Measurements from ENCODE around the gene ABHD17A.

The ABHD17A gene

DNA sequence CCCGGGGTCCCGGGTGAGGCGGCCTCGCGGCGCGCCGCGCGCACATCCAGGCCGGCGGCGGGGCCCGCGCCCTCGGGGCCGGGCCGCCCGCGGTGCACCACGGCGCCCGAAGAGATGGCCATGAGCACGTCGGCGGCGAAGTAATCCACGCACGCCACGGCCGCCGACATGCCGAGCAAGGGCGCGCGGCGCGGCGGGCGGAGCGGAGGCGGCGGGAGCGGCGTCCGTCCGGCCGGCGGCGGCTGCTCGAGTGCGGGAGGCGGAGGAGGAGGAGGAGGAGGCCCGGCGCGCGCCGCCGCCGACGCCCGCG lies 22.0 kb downstream of the ABHD17A start, which contains the start of gene KLF16:
Gene KLF16, minus strand, starts transcription at position 252 of the 310 bp plus-strand sequence. Its CDS starts 82 bp downstream, at position 170.
- no peak for DNase-seq

DNA sequence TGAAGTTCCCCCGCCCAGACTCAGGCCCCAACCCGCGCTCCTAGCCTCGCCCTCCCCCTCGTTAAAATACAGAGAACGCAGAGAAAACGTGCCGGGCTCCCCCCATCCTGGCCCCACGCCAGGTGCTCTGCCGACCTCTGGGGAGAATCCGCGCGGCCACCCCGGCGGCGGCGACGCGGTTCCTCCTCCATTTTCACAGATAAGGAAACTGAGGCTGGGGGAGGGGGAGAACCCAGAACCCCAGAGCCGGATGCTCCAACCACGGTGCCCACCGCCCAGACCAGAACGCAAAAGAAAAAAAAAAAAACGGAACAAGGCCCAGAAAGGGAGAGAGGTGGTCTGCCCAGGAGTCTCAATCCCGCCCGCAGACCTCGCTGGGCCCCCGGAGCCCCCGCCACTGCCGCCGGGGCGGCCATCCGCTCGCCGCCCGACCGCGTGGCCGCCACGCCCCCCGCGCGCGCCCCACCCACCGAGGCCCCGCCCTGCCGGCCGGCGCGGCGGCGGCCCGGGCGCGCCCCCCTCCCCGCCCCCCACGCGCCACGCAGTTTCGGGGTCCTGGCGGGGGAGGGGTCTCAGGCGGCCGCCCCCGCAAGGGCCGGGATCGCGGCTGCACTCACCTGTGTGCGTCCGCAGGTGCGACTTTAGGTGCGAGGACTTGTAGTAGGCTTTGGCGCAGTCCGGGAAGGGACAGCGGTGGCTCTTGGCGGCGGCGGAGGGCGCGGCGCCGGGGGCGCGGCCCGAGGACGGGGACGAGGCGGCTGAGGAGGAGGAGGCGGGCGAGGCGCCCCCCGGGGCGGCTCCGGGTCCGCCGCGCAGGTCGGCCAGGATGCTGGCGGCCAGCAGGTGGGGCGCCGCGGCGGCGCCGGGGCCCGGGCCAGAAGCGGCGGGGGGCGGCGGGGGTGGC lies 22.6 kb downstream of the ABHD17A start:
- peak; percentile 71 for DNase-seq

DNA sequence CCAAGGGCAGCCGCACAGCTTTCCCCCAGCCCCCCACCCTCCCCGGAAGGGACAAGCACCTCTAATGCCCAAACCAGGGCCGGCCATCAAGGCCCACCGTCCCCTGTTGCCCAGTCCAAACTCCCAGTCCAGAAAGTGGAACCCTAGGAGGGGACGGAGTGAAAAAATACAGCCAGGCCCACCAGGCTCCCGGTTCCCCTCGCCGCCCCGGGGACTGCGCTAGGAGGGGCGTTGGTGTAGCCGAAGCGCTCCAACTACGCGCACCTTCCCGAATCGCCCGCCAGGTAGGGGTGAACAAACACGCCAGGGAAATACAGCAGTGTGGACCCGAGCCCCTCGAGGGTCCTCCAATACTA lies 23.2 kb downstream of the ABHD17A start:
- DNase-seq, result no peak

DNA sequence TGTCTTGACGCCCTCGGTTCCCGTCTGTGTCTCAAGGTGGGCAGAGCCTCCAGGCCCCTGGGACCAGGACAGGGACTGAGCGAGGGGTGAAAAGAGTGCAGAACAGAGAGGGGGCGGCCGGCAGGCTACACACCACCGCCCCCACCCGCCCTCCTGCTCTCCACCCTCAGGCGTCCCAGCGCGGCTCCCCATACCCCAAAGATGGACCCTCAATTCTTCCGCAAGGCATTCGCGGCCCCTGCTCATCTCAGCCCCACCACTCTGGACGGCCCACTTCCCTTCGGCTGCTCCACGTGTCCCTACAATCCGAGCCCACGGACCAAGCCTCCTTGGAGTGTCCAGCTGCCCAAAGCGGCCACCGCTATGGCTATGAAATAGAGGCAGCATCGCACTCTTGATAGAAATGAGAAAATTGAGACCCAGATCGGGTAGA lies 23.7 kb downstream of the ABHD17A start:
- DNase-seq, result no peak

DNA sequence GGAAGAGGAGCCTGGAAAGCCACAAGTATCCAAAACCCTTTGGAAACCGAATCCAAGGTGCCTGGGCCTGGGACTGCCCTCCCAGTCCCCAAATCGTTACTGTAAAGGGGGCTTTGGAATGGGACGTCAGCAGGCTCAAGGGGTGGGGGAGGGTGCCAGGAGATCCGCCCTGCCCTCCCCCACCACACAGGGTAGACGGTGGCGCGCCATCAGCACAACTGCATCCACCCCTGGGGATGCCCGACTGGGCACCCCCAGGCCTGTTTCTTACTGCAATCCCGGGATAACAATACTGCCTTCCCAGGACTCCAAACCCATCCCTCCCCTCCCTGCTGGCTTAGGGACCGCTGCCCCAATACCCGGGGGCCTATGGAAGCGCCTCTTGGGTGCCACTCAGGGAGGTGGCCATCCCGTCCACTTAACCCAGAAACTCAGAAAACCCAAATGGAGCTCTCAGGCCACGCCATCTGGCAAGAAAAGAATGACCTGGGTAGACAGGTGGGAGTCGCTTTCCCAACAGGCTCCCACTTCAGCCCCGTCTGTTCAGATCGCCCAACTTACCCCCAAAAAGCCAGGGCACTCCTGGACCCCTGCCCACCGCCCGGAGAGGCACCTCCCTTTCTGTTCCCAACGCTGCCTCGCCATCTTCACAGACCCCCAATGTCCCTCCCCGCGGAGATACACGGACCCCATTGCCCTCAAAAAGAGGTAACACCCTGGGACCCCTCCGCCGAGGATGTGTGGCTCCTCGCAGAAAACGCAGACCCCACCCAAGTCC lies 24.3 kb downstream of the ABHD17A start:
- no peak for DNase-seq

DNA sequence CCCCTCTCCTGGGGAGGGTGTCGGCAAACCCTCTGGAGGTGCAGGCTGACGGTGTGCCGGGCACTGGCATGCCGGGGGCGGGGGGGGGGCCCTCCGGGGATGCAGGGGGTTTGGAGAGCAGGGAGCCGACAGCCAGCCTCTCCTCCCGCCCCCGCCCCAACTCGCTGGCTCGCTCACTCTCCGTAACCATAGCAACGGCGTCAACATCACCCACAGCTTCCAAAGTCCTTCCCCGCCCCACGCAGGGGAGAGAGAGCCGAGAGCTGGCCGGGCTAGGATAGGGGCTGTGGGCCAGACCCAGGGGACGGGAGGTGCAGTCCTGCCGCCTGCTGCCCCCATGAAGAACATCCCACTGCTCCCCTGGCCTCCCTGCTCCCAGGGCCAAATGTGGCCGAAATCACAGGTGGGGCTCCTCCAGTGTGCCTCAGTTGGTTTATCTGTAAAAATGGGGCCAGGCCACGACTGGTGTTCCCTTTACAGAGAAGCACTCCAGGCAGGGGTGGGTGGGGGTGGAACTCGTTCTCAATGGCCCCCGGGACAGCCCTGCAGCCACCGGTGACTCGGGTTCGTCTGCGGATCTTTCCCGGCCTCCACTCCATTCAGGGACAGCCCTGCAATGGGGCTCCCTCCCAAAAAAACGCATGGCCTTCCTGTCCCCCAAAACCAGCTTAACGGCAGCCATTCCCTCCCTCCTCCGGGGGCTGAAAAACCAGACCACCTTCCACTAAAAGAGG lies 25.1 kb downstream of the ABHD17A start:
- peak; percentile 78 for DNase-seq

DNA sequence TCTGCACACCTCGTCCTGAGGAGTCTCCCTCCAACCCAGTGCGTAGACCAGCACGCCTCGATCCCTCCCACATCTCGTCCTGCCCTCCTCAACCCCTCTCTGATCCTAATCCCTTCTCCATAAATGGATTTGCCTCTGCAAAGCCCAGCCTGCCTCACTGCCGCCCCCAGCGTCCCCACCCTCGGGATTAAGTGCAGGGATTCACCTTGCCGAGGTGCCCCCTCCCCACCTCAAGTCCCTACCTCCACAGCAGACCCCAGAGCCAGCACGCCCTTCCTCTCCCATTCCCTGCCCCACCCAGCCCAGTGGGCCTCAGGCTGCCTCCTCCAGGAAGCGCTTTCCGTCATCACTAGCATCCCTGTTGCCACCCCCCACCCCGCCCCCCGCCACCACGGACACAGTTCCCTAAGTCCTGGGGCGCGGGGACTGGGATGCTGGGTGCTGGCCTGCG lies 25.9 kb downstream of the ABHD17A start:
- no peak for DNase-seq

DNA sequence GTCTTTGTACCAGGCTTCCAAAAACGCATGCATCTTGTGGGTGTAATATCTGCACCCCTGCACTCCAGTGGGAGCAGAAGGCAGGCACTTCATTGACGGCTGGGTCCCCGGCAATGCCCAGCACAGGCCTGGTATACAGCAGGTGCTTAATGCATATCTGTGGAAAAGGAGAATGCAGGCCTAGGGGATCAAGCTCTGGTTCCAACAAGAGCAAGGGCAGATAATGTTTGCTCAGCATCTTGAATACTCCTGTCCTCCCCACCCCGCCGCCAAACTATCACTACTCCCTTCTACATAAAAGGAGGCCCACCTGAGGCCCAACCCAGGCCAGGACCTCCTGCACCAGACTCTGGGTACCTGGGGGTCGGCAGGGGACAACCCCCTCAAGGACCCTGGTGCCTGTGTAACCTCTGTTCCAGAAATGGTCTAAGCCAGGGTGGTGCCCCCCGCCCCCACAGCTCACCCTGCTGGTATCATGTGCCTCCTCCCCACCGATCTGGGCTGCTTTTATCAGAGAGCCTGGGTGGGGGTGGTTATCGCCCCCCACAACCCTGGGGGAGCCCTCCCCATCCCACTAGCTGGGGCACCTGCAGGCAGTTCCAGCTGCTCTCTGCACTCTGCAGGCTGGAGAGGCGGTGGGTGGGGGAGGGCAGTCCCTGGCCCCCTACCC lies 26.7 kb downstream of the ABHD17A start:
- DNase-seq, result no peak

DNA sequence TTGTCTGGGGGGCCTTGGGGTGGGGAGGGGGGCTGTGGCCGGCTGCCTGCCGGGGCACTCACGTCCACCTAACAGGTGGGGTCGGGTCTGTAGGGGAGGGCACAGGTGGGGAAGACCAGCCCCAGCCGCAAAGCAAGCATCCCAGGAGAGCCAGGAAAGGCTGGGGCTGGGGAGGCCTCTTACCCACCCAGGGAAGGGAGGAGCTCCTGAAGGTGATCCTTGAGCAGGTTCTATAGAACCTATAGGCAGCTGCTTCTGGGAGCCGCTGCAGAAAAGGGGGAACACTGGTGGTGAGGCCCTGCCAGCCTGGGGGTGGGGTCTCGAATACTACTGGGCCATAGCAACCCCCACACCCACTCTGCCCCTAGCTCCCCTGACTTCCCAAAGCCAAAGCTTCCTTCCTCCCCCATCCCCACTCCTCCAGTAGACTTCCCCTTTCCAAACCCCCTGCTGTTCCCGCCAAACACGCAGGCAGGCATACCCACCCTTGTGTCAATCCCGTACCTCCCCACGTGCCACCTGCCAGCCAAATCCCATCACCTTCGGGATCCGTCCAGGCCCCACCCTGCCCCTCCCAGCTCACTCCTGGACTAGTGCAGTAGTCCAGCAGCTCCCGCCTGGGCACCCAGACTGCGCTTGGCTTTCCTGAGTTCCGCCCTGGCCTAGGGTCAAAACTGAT lies 27.5 kb downstream of the ABHD17A start:
- DNase-seq, result no peak

DNA sequence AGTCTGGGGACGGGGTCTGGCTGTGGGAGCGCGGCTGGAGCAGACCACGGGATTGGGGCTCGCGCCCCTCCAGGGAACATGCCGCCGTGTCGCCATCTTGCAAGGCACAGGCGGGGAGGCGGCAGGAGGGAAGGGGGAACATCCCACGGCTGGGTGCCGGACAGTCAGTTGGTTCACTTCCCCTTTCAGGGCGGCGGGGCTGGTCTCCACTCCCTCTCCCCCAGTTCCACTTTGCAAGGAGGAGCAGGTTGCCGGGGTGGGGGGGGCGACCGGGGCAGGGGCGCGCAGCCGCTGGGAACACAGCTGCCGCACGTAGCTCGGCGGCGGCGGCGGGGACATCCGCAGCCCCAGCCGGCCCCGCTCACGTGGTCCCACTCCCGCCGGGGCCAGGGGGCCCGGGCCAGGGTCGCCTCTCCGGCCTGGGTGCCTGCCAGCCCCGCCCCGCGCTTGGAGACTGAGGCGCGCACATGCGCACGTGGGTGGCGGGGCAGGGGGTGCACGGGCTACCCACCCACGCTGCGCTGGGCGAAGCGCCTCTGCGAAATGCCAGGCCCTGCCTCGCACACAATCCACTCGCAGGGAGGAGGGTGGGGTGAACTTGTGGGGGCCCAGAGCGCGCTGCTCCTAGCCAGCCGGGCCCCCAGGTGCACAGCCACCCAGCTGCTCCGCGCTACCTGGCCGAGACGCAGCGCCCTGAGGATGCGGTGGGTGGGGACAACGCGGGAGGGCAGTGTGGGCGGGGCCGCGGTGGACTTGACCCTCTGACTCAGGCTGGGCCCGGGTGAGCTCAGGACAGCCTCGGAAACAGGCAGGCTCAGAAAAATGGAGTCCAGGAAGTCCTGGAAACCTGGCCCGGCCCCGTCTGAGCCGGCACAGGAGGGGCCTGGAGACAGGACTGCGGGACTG lies 28.3 kb downstream of the ABHD17A start:
- DNase-seq, result peak; percentile 46

DNA sequence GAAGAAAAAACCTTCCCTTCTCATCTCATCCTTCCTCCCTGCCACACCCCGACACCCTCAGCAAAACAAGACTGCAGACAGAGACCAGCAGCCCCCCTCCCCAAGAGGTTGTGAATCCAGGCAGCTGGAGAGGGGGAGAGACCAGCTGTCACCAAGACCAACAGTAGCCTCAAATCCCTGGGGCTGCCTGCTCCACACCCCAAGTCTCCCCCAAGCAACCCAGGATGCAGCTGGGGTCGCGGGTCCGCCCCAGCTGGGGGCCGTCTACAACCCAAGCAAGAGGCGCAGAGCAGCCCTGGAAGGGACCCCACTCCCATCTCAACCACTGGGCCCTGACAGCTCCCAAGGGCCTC lies 29.0 kb downstream of the ABHD17A start:
- no peak for DNase-seq

DNA sequence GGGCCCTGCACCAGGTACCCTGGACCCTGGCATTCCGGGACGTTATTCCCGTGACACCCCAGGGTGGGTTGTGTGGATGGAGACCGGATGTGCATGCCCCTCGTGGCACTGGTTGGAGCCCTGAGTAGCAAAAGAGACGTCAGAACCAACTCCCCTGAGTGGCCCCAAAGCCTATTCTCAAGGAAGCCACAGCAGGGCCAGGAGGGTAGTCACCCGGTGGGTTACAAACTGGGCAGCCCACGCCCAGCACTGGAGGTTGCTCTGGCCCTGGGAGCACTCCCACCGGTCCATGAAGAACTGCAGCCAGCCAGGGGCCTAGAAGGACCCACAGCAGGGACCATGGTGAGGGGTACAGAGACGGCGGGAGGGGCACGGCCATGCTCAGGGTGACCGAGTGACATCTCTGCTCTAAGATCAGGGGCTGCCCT lies 29.5 kb downstream of the ABHD17A start:
- DNase-seq, result peak; percentile 39

DNA sequence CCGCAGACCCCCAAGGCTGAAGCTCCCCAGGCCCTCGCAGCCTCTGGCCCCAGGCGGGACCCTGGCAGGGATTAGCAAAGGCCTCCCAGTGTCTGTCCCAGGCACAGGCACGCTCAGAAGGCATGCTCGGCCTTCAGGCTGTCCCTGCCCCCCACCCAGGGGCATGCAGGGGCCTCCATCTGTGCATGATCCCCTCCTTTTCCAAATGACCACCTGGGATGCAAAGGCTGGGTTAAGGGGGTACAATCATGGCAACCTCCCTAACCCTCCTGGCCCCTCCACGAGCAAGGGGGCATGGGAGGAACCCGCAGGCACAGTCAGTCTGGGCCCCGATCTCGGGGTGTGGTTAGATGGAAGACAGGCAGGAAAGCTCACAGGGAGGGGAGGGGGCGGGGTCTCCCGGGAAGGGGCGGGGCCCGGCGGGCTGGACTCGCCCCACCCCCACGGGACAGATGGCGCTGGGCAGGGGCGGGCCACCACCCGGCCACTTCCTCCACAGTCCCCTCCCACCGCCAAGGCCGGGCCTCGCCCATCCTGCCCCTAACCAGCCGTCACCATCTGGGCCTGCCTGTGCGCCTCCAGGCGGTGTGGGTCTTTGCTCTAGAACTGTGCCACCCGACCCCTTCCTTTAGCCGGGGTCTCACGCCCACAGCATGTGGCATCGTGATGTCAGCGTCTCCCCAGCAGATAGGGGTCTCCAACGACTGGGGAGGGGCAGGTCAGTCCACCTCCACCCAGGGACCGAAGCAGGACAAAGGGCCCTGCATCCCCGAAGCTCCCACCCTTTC lies 30.1 kb downstream of the ABHD17A start:
- peak; percentile 92 for DNase-seq

DNA sequence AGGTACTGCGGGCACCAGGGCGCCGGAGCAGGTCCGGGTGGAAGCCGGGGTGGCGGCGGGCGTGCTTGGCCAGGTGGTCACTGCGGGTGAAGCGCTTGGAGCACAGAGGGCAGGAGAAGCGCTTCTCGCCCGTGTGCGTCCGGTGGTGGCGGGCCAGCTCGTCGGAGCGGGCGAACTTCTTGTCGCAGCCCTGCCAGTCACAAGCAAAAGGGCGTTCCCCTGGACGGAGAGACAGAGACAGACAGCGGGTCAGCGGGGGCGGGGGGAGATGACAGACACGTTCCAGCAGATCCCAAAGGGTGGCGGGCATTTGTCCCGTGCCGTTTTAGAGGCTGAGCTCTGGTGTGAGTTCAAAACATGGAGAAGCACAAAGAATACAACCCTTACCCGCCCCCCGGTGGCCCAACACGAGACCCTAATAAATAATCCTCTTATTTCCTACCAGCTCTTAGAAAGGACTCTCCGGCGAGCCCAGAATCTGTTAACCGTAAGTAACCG lies 30.7 kb downstream of the ABHD17A start:
- no peak for DNase-seq

DNA sequence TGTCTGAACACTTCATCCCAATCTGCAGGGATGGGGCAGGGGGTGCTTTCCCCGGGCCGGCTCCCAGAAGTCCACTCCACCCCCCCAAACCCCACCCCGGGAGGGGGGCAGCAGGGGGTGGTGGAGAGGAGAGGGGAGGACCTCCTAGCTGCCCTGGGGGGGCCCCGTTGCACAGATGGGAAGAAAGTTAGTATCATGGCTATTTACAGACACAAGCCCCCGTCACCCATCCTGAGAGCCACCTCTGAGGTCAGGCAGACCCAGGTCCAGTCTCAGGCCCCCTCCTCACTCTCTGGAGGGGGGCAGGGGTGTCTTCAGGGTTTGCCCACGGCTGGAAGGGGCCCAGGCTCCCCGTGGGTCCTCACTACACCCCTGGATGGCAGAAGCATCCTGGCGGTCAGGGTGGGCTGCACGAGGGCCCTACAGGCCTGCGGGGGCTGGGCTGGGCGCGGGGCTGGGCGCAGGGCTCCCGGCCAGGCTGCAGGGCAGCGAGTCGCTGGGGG lies 31.2 kb downstream of the ABHD17A start:
- no peak for DNase-seq

DNA sequence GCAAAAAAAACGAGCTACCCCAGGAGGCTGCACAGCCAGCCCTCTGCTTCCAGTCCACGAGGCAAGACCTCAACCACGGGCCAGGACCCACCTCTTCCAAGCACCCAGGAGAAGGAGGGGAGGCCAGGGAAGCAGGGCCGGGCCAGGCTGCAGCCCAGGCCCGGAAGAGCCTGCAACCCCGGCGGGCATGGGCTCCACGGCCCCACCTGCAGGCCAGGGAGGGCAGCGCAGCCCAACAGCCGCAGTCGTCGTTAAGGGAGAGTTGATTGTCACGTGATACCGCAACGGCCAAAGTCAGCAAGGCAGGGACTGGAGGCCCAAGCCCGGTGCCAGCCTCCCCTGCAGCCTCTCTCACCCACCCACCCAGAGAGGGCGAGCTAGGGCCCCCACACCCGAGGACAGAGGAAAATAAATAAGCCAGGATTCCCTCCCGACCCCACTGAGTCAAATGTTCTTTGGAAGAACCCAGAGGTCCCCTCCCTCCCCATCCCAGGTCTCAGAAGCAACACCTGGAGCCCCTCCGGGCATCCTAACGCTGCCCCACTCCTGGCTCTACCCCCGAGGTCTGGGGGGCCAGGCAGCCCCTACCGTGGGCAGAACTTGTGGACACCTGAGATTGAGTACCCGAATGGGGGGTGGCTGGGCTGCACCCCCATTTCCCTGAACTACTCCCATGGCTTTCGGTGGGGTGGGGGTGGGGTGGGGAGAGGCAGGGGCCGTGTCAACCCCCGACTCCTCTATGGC lies 31.8 kb downstream of the ABHD17A start:
- peak; percentile 85 for DNase-seq

DNA sequence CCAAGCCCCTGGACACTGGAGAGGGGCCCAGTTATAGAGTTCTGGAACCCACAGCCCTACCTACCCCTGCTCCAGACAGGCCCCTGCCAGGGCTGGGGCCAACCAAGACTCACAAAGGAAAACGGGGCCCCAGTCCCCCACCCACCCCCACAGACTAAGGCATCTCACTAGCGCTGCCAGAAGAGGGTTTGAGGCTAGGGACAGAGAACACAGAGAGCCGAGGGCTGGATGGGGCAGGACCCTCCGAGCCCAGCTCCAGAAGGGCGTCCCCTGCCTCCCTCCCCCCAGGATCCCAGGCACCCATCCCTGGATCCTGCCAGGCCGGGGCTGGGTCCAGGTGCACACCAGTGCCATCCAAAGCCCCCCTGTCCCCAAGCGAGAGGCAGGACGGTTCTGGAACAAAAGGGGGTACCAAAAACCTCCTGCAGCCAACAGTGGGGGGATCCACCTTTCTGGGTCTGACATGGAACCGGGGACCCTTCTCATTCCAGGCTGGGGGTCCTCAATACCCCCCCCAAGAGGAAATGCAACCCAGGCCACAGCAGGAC lies 32.6 kb downstream of the ABHD17A start:
- no peak for DNase-seq

DNA sequence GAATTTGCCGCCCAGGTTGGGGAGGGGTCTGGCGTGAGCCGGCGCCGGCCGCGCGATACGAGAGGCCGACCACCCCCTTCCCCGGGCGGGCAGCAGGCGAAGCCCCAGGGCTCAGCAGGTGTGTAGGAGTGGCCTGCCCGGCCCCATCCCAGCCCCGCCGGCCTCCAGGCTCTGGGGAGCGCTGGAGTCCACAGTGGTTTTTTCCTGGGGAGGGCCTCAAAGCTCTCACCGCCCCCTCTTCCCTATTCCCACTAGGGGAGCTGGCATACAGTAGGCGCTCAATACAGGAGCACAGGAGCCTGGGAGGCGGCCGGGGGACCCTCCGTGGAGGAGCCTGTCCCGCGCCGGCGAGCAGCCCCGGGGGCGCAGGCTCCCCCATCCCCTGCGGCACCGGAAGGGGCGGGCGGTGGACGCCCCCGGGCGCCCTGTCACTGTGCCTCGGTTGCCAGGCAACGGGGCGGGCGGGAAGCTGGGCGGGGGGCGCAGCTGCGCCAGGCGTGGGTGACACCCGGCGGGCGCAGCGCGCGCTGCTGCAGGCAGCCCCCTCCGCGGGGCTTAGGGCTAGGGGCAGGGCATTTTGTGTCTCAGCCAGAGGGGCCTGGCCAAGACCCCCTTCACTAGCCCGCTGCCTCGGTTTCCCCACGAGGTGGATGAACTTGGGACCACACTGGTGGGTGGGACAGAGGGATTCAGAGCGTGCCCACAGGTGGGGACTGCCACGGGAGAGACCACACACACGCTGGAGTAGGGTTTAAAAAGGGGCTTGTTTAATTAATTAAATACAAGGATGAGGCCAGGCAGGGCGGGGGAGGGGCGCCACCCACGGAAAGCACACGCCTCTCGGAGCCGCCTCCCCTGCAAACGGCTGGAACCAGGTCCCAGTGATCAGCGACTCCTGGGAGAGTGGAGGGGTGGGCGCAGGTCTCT lies 33.4 kb downstream of the ABHD17A start:
- peak; percentile 68 for DNase-seq
